Lung (tissue), 12 donors: ENCODE results near the gene CCNH. TPM values are rescaled to one million over a fixed set of nuclear protein-coding genes. Genes with fewer than 3 reads are reported as not detected.

ENCODE experiments used
- ATAC-seq: fragments of 200-7000 bp; cut with Tn5 transposase; one replicate; pipeline ENCODE4 v1.9.1; 2020; ENCODE audit warnings: moderate number of reproducible peaks; ENCODE audit not compliant: insufficient read depth, low FRiP score
- DNase-seq, 3 donors: peaks; one replicate each; pipeline ENCODE4 v3.0.0-alpha.2; 2013 to 2017
- H3K27ac ChIP-seq, 2 donors: one replicate each; pipeline ENCODE4 v1.5.1; 2013; ENCODE audit warnings: mild to moderate bottlenecking in 2 of 2, moderate library complexity in 2 of 2, control low read depth in 1 of 2, inconsistent platforms in 1 of 2, low read depth in 1 of 2, low read length in 1 of 2
- H3K27me3 ChIP-seq, 3 donors: one replicate each; pipeline ENCODE4 v1.5.1; 2013; ENCODE audit warnings: low read length in 2 of 3; ENCODE audit not compliant: control insufficient read depth in 3 of 3, insufficient read depth in 3 of 3
- H3K36me3 ChIP-seq, 4 donors: one replicate each; pipeline ENCODE4 v1.5.1; 2013; ENCODE audit warnings: low read length in 4 of 4, mild to moderate bottlenecking in 1 of 4, moderate library complexity in 1 of 4; ENCODE audit not compliant: control insufficient read depth in 4 of 4, insufficient read depth in 4 of 4
- H3K4me1 ChIP-seq, 5 donors: one replicate each; pipeline ENCODE4 v1.5.1; 2013; ENCODE audit warnings: low read length in 5 of 5, mild to moderate bottlenecking in 2 of 5, moderate library complexity in 1 of 5; ENCODE audit not compliant: control insufficient read depth in 5 of 5, insufficient read depth in 5 of 5
- H3K4me3 ChIP-seq: one replicate; pipeline ENCODE4 v1.5.1; 2013; ENCODE audit warnings: mild to moderate bottlenecking, control low read depth, moderate library complexity
- H3K9ac ChIP-seq, 2 donors: one replicate each; pipeline ENCODE4 v1.5.1; 2013; ENCODE audit warnings: low read length in 2 of 2, control low read depth in 1 of 2; ENCODE audit not compliant: insufficient read depth in 1 of 2
- H3K9me3 ChIP-seq, 4 donors: one replicate each; pipeline ENCODE4 v1.5.1; 2013; ENCODE audit warnings: low read length in 3 of 4, mild to moderate bottlenecking in 1 of 4, moderate library complexity in 1 of 4; ENCODE audit not compliant: control insufficient read depth in 4 of 4, insufficient read depth in 3 of 4
- WGBS, 2 donors: extraction: QIAGEN DNeasy Blood & Tissue Kit; methylation state at CpG; one replicate each; pipeline ENCODE4 v1.1.7; 2013; 5-methylcytosine and 5-hydroxymethylcytosine counted together
- polyA plus RNA-seq, 2 donors: library from polyadenylated mRNA; stranded (reverse); fragments of 200-250 nt; gene quantifications; one replicate each; pipeline ENCODE4 v1.2.1, GENCODE V29; 2013
- total RNA-seq, 2 donors: library from RNA; depleted of rRNA in 1 of 2; stranded (reverse); fragments of >200 nt in 1 of 2; gene quantifications; one replicate each; pipeline ENCODE4 v1.2.1, GENCODE V29; 2014 to 2021
- TF ChIP-seq, protein P1 (sequence below): IDR thresholded peaks from 2 replicates; pipeline ENCODE4 v1.5.1; 2012; ENCODE audit warnings: mild to moderate bottlenecking; ENCODE audit errors: control extremely low read depth, extremely low read depth
- donor health status: control.
- donor health status: control.
- donor health status: Bipolar disorder and iron deficiency.
- donor health status: healthy.
- donor health status: DM: yes; HTN: yes; CAD: no.

Gene CCNH
- total and polyA plus RNA-seq, 4 donors = 30.0 to 132 (median 50.6) TPM

GRCh38 chr5:87385802-87386201, 26.9 kb downstream of the CCNH start:
- no peaks in the 10 kb centered on the region for H3K27me3 ChIP-seq
- TF ChIP-seq, protein P1, sequence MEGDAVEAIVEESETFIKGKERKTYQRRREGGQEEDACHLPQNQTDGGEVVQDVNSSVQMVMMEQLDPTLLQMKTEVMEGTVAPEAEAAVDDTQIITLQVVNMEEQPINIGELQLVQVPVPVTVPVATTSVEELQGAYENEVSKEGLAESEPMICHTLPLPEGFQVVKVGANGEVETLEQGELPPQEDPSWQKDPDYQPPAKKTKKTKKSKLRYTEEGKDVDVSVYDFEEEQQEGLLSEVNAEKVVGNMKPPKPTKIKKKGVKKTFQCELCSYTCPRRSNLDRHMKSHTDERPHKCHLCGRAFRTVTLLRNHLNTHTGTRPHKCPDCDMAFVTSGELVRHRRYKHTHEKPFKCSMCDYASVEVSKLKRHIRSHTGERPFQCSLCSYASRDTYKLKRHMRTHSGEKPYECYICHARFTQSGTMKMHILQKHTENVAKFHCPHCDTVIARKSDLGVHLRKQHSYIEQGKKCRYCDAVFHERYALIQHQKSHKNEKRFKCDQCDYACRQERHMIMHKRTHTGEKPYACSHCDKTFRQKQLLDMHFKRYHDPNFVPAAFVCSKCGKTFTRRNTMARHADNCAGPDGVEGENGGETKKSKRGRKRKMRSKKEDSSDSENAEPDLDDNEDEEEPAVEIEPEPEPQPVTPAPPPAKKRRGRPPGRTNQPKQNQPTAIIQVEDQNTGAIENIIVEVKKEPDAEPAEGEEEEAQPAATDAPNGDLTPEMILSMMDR = no peak
- no peaks in the 10 kb centered on the region for H3K9me3 ChIP-seq
- ATAC-seq (no peak), DNase-seq (peak in 2 of 3 donors; percentile 45 to 53)
- no peak overlapping the region for H3K9ac ChIP-seq
- 34 to 73% methylated on average over 2 of the region's 2 CpGs for WGBS, 2 donors
- H3K4me1 ChIP-seq = peaks cover 0 to 8% (median 0%) of the 10 kb centered on the region in 5 donors
- H3K4me3 ChIP-seq = no peak overlapping the region
- H3K36me3 ChIP-seq = peaks cover 13 to 41% (median 21%) of the 10 kb centered on the region in 4 donors
- no peak overlapping the region for H3K27ac ChIP-seq

GRCh38 chr5:87383216-87383615, 29.5 kb downstream of the CCNH start:
- peaks cover 8 to 35% (median 17%) of the 10 kb centered on the region in 4 donors for H3K36me3 ChIP-seq
- DNase-seq = no peak
- 84 to 100% methylated on average over 1 of the region's 1 CpG for WGBS, 2 donors

GRCh38 chr5:87382224-87382623, 30.5 kb downstream of the CCNH start:
- no peak overlapping the region for H3K9ac ChIP-seq
- TF ChIP-seq, protein P1 = no peak
- peaks cover 0 to 8% (median 0%) of the 10 kb centered on the region in 5 donors for H3K4me1 ChIP-seq
- H3K27ac ChIP-seq = no peak overlapping the region
- H3K4me3 ChIP-seq = no peak overlapping the region
- 98 to 99% methylated on average over 1 of the region's 1 CpG for WGBS, 2 donors
- no peaks in the 10 kb centered on the region for H3K27me3 ChIP-seq
- peaks cover 6 to 39% (median 19%) of the 10 kb centered on the region in 4 donors for H3K36me3 ChIP-seq
- ATAC-seq (no peak), DNase-seq (no peak)
- H3K9me3 ChIP-seq = no peaks in the 10 kb centered on the region

More at GRCh38 chr5:87383216-87383615, 29.5 kb downstream of the CCNH start:
- TF ChIP-seq, protein P1 = no peak
- Histone ChIP-seq H3K27ac (no peak overlapping the region), H3K4me3 (no peak overlapping the region), H3K27me3 (no peaks in the 10 kb centered on the region), H3K4me1 (peaks cover 0 to 8% (median 0%) of the 10 kb centered on the region in 5 donors), H3K9ac (no peak overlapping the region), H3K9me3 (no peaks in the 10 kb centered on the region)
- no peak for ATAC-seq

GRCh38 chr5:87372705-87373104, 40.0 kb downstream of the CCNH start:
- peaks cover 6 to 30% (median 21%) of the 10 kb centered on the region in 4 donors for H3K36me3 ChIP-seq
- DNase-seq = no peak
- H3K27ac ChIP-seq = no peak overlapping the region
- H3K4me3 ChIP-seq = no peak overlapping the region
- H3K9me3 ChIP-seq = no peaks in the 10 kb centered on the region
- 87 to 90% methylated on average over 2 of the region's 2 CpGs for WGBS, 2 donors
- TF ChIP-seq, protein P1 = no peak
- H3K27me3 ChIP-seq = no peaks in the 10 kb centered on the region
- peaks cover 0 to 2% (median 0%) of the 10 kb centered on the region in 5 donors for H3K4me1 ChIP-seq
- no peak for ATAC-seq
- H3K9ac ChIP-seq = no peak overlapping the region
